OCI-LY3 (cell line): Measurements from ENCODE around the gene MMADHC.

ENCODE experiments used
- CTCF ChIP-seq: fragments of 200-600, 300-600 bp; sonication (generic); IDR thresholded peaks from 2 replicates; pipeline ENCODE4 v1.5.1; 2014; ENCODE audit warnings: antibody characterized with exemption, low read length, low read depth
- EZH2phosphoT487 ChIP-seq: fragments of 200-600 bp; shearing (Covaris generic); IDR thresholded peaks from 2 replicates; pipeline ENCODE4 v1.6.1; 2018; ENCODE audit warnings: antibody characterized with exemption, mixed run types, low read depth

GRCh38 chr2:149594411-149594810 is 6.8 kb upstream of the MMADHC start:
- TF ChIP-seq CTCF: no peak
- TF ChIP-seq EZH2phosphoT487: no peak
